Ovary (tissue), 3 donors: ENCODE results near the gene CYP19A1.

ENCODE experiments used
- POLR2A ChIP-seq: fragments of 450-650 bp; IDR thresholded peaks from one replicate; pipeline ENCODE4 v1.6.1; 2017; ENCODE audit warnings: antibody characterized with exemption, mild to moderate bottlenecking, moderate library complexity
- TF ChIP-seq, protein P1 (sequence below), 3 donors: fragments of 450-650 bp in 2 of 3; fragments of 200-600 bp in 1 of 3; IDR thresholded peaks; one replicate each; pipeline versions ENCODE4 v1.5.1 to v1.8.0; 2016 to 2022; ENCODE audit warnings: antibody characterized with exemption in 3 of 3, mild to moderate bottlenecking in 1 of 3
- donor health status: DM: no; HTN: no; CAD: no.

DNA sequence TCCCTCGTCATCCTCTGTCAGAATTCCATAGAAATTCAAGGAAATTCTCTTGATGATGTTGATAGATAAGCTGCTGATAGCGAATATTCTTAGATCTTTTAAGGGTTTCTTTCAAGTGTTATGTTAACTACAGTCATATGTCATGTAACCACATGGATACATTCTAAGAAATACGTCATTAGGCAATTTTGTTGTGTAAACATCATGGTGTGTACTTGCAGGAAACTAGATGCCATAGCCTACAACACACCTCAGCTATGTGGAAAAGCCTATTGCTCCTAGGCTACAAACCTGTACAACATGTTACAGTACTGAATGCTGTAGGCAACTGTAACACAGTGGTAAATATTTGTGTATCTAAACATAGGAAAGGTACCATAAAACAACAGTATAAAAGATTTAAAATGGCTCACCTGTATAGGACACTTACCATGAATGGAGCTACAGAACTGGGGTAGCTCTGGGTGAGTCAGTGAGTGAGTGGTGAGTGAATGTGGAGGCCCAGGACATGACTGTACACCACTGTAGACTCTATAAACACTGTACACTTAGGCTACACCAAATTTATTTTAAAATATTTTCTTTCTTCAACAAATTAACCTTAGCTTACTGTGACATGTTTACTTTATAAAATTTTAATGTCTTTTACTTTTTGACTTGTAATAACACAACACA is 37.7 kb upstream of the CYP19A1 start:
- TF ChIP-seq, protein P1, sequence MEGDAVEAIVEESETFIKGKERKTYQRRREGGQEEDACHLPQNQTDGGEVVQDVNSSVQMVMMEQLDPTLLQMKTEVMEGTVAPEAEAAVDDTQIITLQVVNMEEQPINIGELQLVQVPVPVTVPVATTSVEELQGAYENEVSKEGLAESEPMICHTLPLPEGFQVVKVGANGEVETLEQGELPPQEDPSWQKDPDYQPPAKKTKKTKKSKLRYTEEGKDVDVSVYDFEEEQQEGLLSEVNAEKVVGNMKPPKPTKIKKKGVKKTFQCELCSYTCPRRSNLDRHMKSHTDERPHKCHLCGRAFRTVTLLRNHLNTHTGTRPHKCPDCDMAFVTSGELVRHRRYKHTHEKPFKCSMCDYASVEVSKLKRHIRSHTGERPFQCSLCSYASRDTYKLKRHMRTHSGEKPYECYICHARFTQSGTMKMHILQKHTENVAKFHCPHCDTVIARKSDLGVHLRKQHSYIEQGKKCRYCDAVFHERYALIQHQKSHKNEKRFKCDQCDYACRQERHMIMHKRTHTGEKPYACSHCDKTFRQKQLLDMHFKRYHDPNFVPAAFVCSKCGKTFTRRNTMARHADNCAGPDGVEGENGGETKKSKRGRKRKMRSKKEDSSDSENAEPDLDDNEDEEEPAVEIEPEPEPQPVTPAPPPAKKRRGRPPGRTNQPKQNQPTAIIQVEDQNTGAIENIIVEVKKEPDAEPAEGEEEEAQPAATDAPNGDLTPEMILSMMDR (IDR thresholded peaks at IDR 0.05): no peak
- no peak for TF ChIP-seq POLR2A
